ENCODE data around the gene UNC13D. TPM values are rescaled to one million over a fixed set of nuclear protein-coding genes. Genes with fewer than 3 reads are reported as not detected.

Gene UNC13D
- total and polyA plus RNA-seq, 2 of the 4 experiments (the other 2 are of a cell fraction) = under 0.01 to 0.31 TPM

DNA sequence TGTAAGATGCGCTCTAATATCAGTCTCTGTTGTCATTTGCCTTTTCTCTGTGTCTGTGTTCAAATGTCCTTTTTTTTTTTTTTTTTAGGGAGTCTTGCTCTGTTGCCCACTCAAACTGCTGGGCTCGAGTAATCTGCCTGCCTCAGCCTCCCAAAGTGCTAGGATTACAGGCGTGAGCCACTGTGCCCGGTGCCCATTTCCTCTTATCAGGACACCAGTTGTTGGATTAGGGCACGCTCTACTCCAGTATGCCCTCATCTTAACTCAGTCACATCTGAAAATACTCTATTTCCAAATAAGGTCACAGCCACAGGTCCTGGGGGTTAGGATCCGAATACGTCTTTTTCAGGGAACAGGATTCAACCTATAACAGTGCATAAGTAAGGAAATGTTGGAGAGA is 36.1 kb upstream of the UNC13D start:
- CTCF ChIA-PET = interaction anchor here (0.6 kb wide), 1 partner anchor 820 kb away, joined by 3 read pairs; no protein-coding TSS in a partner anchor
- Histone ChIP-seq H3K23ac (ENCODE audit: low read depth, low read length) (no peak overlapping the region), H3K79me1 (ENCODE audit: low read depth in 1 of 2, low read length in 2 of 2) (peaks cover 0 to 16% of the 10 kb centered on the region in 2 experiments; a peak in 3 of 4 replicates), H2BK120ac (ENCODE audit: low read depth, low read length) (no peak overlapping the region), H4K5ac (ENCODE audit: low read depth, low read length) (no peak overlapping the region), H4K20me1 (ENCODE audit: insufficient read depth, low read length) (peaks cover 10% of the 10 kb centered on the region; the same call in 1 of the 2 replicates), H4K91ac (ENCODE audit: insufficient read depth, low read depth, low read length) (no peak overlapping the region), H2AFZ (replicated peaks; ENCODE audit: low read length, poor library complexity) (no peak overlapping the region), H2AK9ac (replicated peaks; ENCODE audit: low read depth, low read length, poor library complexity) (no peak overlapping the region), H3K18ac (ENCODE audit: low read depth, low read length) (no peak overlapping the region), H4K8ac (ENCODE audit: low read depth in 2 of 2, low read length in 2 of 2) (no peak overlapping the region), H3K4me1 (ENCODE audit: control insufficient read depth, insufficient read depth, low read length) (peaks cover 18% of the 10 kb centered on the region), H3K27ac (ENCODE audit: insufficient read depth, low read length) (no peak overlapping the region), H2BK15ac (ENCODE audit: low read depth, low read length) (no peak overlapping the region), H3K4me3 (ENCODE audit: insufficient read depth, low read depth, low read length) (no peak overlapping the region), H3K4ac (ENCODE audit: low read depth, low read length) (no peak overlapping the region), H3K9me3 (ENCODE audit: control insufficient read depth, insufficient read depth, low read length) (no peaks in the 10 kb centered on the region), H3K14ac (replicated peaks; ENCODE audit: low read depth, low read length) (no peak overlapping the region), H2BK5ac (ENCODE audit: low read depth, low read length, poor library complexity, severe bottlenecking) (no peak overlapping the region), H3K9ac (ENCODE audit: low read depth, low read length) (no peak overlapping the region), H3K9me1 (ENCODE audit: insufficient read depth, low read length) (0 out of 2 replicates have a peak, but pooled peaks cover 3% of the 10 kb centered on the region), H2BK20ac (ENCODE audit: low read depth, low read length) (no peak overlapping the region), H2AK5ac (ENCODE audit: low read depth, low read length) (no peak overlapping the region), H3K27me3 (ENCODE audit: control insufficient read depth, insufficient read depth, low read length) (peaks cover 3% of the 10 kb centered on the region), H3K36me3 (ENCODE audit: control insufficient read depth, insufficient read depth, low read length) (peaks cover 2% of the 10 kb centered on the region; the same call in 1 of the 2 replicates), H3K4me2 (ENCODE audit: low read depth, low read length) (no peak overlapping the region), H3K56ac (ENCODE audit: extremely low read depth, insufficient read depth, low read length) (no peak overlapping the region)
- POLR2A ChIA-PET (ENCODE audit: unreplicated experiment) = no interaction called here
- in situ Hi-C loops (cut with MboI; ENCODE audit: low sequenced_read_pairs) (no loop called here), intact Hi-C loops (cut with micrococcal nuclease) (no loop called here), dilution Hi-C loops (cut with HindIII; ENCODE audit: low sequenced_read_pairs, unreplicated experiment) (no loop called here)
- WGBS, 2 experiments (ENCODE audit: extremely low coverage in 2 of 2, insufficient read length in 1 of 2) = no CpG with 5 or more reads among the region's 7 CpGs
- no peak for ATAC-seq (ENCODE audit: low read depth)
- no peak for DNase-seq
- no TSS peak for BruUV-seq (replicated peaks)
- no peak for TF ChIP-seq MAFK (IDR thresholded peaks at IDR 0.05; ENCODE audit: low read depth, low read length)
- no peak for TF ChIP-seq RCOR1 (IDR thresholded peaks at IDR 0.05; ENCODE audit: insufficient replicate concordance, low read length)
- TF ChIP-seq RAD21 (IDR thresholded peaks at IDR 0.05; ENCODE audit: low read length) = no peak
- no peak for TF ChIP-seq FOS (IDR thresholded peaks at IDR 0.05; ENCODE audit: low read depth, low read length)
- TF ChIP-seq BHLHE40 (IDR thresholded peaks at IDR 0.05; ENCODE audit: low read depth, low read length) = no peak
- no peak for TF ChIP-seq RFX5 (IDR thresholded peaks at IDR 0.05; ENCODE audit: low read depth, low read length)
- no peak for TF ChIP-seq CHD1 (IDR thresholded peaks at IDR 0.05; ENCODE audit: low read depth, low read length)

Measured in IMR-90 (cell line).